Measurements from ENCODE around the gene ASB18. TPM values are rescaled to one million over a fixed set of nuclear protein-coding genes. Genes with fewer than 3 reads are reported as not detected.

The ASB18 gene
- total and polyA plus RNA-seq, 2 experiments from 2014 or later: not detected

GRCh38 chr2:236291476-236291875 is 27.3 kb upstream of the ASB18 start:
- Histone ChIP-seq H3K4me1 (ENCODE audit: insufficient read depth) (no peaks in the 10 kb centered on the region), H3K27me3 (ENCODE audit: insufficient read depth) (no peaks in the 10 kb centered on the region), H3K27ac (ENCODE audit: low read depth) (no peak overlapping the region), H3F3A (replicated peaks; ENCODE audit: low read depth) (no peaks in the 10 kb centered on the region), H3K79me2 (replicated peaks; ENCODE audit: insufficient read depth) (no peaks in the 10 kb centered on the region), H2AFZ (no peak overlapping the region), H3K4me3 (no peak overlapping the region), H4K20me1 (replicated peaks; ENCODE audit: insufficient read depth) (no peaks in the 10 kb centered on the region), H3K9me2 (ENCODE audit: insufficient read depth) (peaks cover 5% of the 10 kb centered on the region; the same call in 1 of the 2 replicates), H3K36me3 (ENCODE audit: insufficient read depth) (no peaks in the 10 kb centered on the region), H3K4me2 (no peak overlapping the region)
- no peaks in the 10 kb centered on the region for H3K36me3 Mint-ChIP-seq (ENCODE audit: low read depth)
- no peak for ATAC-seq
- TF ChIP-seq CREB1 (CRISPR knock-in tag; IDR thresholded peaks at IDR 0.05; ENCODE audit: low read depth): no peak
- TF ChIP-seq REST (IDR thresholded peaks at IDR 0.05; ENCODE audit: unreplicated experiment): no peak
- TF ChIP-seq CTCF (conservative IDR thresholded peaks at IDR 0.05; ENCODE audit: low read depth in 2 of 2): no peak
- TF ChIP-seq NANOG (IDR thresholded peaks at IDR 0.05; ENCODE audit: borderline replicate concordance): no peak
- no peak for TF ChIP-seq JUNB (IDR thresholded peaks at IDR 0.05; ENCODE audit: unreplicated experiment)
- TF ChIP-seq ZNF331 (CRISPR knock-in tag; IDR thresholded peaks at IDR 0.05; ENCODE audit: low read depth): no peak
- no peak for TF ChIP-seq POLR2AphosphoS5 (IDR thresholded peaks at IDR 0.05; ENCODE audit: low read depth)
- no peak for TF ChIP-seq ZNF462 (CRISPR knock-in tag; IDR thresholded peaks at IDR 0.05)
- TF ChIP-seq, protein P1, sequence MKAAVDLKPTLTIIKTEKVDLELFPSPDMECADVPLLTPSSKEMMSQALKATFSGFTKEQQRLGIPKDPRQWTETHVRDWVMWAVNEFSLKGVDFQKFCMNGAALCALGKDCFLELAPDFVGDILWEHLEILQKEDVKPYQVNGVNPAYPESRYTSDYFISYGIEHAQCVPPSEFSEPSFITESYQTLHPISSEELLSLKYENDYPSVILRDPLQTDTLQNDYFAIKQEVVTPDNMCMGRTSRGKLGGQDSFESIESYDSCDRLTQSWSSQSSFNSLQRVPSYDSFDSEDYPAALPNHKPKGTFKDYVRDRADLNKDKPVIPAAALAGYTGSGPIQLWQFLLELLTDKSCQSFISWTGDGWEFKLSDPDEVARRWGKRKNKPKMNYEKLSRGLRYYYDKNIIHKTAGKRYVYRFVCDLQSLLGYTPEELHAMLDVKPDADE (IDR thresholded peaks at IDR 0.05): no peak
- TF ChIP-seq STAT1 (IDR thresholded peaks at IDR 0.05; ENCODE audit: unreplicated experiment): no peak
- TF ChIP-seq EZH2phosphoT487 (IDR thresholded peaks at IDR 0.05; ENCODE audit: unreplicated experiment): no peak
- no peak for TF ChIP-seq EZH2 (IDR thresholded peaks at IDR 0.05; ENCODE audit: low read depth, unreplicated experiment)
- no peak for TF ChIP-seq ZNF114 (CRISPR knock-in tag; IDR thresholded peaks at IDR 0.05)
- peaks cover 9% of the 10 kb centered on the region for H3K27me3 Mint-ChIP-seq (ENCODE audit: insufficient read depth, low read depth, poor library complexity)
- no peaks in the 10 kb centered on the region for H3K4me1 Mint-ChIP-seq
- no peak for DNase-seq (ENCODE audit: low spot score)
- no peaks in the 10 kb centered on the region for H3K9me3 Mint-ChIP-seq
- H3K4me3 Mint-ChIP-seq: no peak overlapping the region
- H3K27ac Mint-ChIP-seq: no peak overlapping the region

Data from GM23338 (cell line).